Fibroblast of peridontal ligament (primary cell): ENCODE data around the gene ZBTB37.
"Not testable (repeated sequence)": the region's sequence is repeated elsewhere in the genome, so short reads cannot be mapped to it uniquely, and the experiment has no call there.

Experiments used
- DNase-seq: peaks from one replicate; pipeline ENCODE4 v3.0.0-alpha.2; 2010; ENCODE audit errors: extremely low read depth

The ZBTB37 gene

DNA sequence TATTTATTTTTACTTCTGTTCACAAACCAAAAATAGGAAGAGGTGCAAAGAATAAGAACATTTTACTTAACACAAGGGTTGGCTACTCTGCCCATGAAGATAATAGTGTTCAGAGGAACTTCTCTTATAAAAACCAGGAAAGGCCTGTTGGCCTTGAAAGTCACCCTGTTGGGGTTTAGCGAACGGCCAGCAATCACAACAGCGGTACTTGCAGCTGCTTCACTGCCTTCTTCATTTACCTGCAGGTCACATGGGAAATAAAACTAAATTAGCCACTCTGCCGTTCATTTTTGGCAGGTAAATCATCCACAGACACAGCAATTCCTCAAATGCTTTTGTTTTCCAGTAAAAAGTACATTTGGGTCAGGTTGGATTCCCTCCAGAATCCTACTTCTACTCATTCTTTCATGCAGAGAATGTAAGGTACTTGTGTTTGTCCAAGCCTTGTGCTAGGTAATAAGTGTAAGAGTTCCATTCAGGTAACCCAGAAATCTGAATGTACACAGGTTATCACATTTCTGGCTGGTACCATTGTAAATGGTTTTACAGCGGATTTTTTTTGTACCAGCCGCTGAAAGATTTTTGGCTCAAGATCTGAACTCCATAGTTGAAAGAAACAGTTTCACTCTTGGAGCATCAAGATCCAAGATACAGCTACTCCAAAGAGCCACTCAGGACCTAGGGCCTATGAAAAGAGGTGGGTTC is 35.8 kb downstream of the ZBTB37 start:
- DNase-seq, result no peak

DNA sequence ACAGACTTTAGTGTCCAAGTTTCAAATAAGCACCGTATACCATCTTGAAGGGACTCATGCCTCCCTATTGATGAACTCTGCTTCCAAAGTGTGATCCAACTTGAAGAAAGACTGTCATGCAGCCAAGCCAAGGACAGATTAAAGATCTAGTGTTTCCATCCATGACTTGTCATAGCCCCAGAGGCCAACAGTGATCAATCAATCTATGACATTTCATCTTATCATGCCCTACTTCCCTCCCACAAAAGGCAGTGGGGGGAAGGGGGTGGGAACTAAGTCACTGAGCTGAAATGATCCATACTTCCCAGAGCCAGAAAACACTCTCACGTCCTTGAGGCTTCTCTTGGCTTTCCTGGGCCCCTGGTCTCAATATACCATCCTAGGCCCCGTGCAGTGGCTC is 44.9 kb downstream of the ZBTB37 start:
- DNase-seq, result no peak

DNA sequence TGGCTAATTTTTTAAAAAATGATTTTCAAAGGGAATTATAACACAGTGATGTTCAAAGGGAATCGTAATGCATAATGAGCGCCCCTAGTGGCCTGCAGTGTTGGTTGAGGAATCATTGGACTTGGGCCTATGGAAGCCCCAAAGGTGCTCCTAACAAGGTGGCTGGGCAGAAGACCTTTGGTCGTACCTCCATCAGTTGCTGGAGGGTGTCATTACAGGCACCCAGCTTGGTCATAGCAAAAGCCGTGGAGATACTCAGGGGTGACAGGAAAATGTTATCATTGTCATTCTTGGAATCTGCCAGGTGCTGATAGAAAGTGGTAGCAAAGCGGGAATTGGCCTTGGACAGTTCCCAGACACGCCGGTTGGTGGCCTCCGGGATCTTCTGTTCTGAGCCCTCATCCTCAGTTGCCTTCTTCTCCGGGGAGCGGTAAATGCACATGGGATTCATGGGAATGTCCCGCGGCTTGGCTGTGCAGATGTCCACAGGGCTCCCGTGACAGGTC is 46.2 kb downstream of the ZBTB37 start:
- DNase-seq, result no peak

DNA sequence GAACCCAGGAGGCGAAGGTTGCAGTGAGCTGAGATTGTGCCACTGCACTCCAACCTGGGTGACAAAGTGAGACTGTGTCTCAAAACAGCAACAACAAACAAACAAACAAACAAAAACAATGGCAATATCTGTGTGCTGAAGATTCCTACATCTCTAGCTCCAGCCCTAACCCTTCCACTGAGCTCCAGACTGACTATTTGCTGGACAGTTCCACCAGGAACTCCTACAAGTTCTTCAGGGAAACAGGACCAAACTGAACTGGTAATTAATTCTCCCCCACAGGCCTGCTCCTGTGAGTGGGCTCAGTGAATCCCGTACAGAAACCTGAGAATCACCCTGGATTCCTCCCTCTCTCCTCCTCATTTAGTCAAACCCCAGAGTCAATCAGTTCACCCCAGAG is 47.4 kb downstream of the ZBTB37 start:
- DNase-seq, result no peak

DNA sequence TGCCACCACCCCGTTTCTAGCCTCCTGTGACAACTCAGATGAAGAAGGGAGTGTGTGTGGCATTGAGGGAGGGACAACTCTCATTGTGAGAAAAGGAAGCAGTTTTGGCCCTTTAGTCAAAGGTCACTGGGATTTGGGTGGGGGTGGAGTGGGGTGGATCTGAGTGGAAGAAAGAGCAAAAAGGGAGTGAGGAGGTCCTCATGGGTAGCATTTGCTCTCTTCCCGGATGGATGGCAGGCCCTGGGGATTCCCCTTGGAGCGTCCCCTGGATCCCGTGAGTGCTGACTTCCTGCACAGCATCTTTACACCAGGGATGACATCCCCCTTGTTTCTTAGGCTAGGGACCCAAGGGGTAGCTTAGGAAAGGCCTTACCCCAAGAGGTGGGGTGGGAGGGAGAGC is 48.5 kb downstream of the ZBTB37 start:
- DNase-seq, result no peak

DNA sequence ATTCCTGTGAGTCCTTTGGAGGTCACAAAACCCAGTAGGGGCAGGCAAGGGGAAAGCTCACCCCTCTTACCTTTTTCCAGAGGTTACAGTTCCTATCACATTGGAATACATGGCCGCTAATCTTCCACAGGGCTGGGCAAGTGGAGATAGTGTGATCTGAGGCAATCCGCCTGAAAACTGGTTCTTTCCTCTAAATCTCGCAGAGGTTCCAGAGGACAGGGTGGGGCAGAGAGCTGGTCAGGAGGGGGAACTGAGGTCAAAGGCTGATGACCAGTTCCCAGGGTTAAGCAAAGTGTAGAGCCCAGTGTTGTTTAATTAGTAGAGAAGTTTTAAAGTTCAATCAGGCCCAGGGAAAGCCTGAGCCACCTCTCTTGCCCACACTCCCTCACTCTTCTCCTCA is 49.0 kb downstream of the ZBTB37 start, which contains the start of gene SERPINC1:
TSS of gene SERPINC1 (minus strand) at position 179 of the 400 bp plus-strand sequence. CDS start at position 111, 68 bp downstream.
- DNase-seq, result no peak

DNA sequence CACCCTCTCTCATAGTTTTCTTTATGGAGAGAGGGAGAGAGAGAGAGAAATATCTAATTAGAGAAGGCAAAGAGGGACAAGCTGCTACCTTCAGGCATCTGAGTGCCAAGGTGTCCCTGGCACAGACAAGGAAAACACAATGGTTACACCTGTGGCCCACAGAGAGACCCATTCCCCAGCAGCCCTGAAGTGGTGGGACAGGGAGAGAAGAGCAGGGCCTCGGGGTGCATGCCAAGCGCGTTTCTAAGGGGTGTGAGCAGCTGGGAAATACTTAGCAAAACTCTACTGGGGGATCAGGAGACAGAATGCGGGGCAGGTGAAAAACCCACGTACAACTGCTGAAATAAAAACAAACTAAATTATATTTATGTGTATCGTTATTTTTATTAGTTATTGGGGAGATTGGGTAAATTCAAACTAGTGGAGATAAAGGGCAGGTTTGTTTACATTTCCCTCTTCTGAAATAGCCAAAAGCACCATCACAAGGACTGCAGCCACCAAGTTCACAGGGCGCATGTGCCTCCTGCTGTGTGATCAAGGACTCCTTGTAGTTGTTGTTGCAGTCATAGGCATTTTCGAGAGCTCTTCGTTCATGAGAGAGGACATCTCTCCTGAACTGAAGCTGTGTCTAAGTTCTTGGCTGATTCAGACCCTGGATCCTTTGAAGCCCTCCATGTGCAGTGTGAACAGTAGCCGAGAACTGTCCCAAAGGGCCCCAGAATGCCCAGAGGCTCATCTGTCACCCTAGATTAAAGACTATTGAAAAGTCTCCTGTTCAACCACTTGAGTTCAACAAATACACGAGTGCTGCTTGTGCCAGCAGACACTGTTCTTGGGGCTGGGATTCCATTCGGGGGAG is 49.7 kb downstream of the ZBTB37 start:
- DNase-seq, result no peak

DNA sequence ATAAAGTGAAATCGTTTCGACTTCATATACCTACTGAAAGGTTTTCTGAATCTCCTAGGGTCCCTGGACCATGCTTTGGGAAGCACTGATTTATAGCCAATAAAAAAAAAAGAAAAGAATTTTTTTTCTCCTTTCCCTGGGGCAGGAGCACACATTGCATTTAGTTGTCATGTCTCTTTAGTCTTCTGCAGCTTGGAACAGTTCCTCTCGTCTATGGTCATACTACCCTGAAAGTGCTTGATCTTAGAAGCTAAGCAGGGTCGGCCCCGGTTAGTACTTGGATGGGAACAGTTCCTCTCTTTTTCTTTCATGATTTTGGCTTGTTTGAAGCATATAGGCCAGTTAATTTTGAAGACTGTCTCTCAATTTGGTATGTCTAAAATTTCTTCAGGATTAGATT is 52.7 kb downstream of the ZBTB37 start:
- DNase-seq, result no peak

DNA sequence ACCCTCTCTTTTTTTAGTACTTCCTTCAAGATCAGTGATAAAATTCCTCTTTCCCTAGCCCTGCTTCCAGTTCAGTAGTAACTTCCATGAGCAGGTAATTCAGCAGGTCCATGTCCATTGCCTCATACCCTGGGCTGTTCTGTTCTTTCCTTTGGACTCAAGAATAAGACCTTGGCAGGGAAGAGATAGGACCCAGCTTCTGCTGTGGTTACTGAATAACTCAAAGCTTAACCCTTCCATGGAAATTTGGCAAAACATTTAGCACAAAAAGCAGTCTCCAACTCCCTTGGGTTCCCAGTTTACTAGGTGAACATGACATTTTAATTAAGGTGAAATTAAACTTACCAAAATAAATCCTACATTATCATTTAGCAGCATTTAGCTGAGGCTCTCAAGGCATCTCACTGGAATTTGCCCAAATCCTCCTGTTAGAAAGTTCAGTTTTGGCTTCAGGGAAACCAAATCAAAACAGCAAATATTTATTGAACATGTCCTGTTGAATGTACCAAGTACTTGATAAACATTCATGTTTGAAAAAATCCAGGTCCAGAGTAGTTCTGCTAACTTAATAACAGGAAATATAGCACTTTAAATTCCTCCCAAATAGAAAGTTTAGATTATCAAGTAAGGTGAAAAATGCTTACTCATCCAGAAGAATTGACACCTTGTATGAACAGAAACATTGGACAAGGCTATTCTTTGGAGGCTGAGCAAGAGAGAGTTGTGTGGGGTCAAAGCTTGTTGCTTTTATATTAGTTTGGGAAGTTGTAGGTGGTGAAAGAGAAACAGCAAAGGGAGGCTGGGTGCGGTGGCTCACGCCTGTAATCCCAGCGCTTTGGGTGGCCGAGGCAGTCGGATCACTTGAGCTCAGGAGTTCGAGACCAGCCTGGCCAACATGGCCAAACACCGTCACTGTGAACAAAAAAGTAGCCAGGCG is 57.4 kb downstream of the ZBTB37 start:
- DNase-seq, result no peak

DNA sequence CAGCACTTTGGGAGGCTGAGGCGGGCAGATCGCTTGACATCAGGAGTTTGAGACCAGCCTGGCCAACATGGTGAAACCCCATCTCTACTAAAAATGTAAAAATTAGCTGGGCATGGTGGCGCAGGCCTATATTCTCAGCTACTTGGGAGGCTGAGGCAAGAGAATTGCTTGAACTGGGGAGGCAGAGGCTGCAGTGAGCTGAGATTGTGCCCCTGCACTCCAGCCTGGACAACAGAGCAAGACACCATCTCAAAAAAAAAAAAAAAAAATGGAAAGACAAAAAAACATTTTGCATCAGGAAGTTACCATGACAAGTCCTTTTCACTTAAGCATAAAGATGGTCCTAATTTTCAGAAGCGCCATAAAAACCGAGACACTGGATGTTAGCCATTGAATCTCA is 62.4 kb downstream of the ZBTB37 start:
- DNase-seq, result not testable (repeated sequence)

DNA sequence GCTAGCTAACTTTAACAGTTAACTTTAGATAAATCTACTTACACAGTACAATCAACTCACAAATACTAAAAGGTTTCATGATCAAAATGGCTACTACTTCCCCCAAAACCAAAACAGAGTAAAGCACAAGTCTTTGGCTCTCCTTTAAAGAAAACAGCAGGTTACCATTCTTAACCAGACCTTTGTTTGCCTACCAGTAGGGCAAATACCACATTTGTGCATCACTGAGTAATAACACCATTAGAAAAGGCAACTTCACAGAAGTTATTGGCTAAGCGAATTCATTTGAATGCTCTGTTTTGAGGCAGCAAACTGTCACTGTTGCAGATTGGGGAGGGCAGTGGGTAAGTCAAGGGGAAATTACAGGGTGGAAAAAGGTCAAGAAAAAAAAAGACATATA is 66.3 kb downstream of the ZBTB37 start:
- no peak for DNase-seq

DNA sequence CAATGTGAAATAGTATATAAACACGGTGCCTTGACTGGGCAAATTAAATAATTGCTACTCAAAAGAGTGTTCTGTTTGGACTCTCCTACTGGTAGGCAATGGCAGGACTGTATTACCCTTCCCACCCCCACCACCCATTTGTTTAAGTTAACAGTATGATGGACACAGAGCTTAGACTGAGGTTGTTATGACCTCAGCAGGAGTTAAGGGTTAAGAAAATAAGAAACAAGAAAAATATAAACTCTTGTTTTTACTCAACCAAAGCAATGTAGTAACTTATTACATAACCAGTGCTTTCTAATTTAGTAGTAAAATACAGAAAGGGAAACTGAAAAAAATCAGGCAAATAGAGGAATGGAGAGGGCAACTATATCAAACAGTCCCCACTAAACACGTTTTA is 68.9 kb downstream of the ZBTB37 start:
- no peak for DNase-seq

DNA sequence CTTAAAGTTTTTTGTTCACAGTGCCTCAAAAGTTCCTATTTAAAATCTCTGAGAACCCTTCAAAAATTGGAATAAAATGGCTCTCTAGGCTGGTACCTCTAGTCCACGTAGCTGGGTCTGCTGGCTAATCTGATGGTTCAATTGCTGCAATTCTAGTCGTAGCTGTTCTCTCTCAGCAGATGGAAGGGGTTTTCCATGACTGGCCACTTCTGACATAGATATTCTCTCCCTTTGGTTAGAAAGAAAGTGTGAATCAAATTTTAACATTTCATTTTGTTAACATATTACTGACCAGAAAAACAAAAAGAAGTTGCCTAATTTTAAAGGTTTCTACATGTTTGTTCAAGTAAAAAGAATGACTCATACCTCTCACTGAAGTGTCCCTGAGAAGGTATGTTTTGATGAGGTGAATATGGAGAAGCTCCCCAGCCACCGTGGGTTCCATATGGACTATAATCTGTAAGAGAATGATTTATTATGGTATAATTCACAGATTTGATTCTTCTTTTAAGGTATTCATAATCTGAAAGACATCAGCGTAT is 78.3 kb downstream of the ZBTB37 start:
- no peak for DNase-seq

DNA sequence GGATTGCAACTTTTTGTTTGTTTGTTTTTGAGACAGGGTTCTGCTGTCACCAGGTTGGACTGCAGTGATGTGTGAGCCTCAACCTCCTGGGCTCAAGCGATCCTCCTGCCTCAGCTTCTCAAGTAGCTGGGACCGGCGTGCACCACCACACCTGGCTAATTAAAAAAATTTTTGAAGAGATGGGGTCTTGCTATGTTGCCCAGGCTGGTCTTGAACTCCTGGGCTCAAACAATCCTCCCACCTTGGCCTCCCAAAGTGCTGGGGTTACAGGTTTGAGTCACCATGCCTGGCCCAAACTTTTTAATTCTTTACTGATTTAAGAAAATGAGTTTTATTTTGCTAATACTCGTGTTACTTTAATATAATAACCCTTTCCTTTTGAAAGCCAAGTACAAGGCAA is 80.4 kb downstream of the ZBTB37 start:
- no peak for DNase-seq
